Measurements from ENCODE around the gene SCAF1. TPM values are rescaled to one million over a fixed set of nuclear protein-coding genes. Genes with fewer than 3 reads are reported as not detected.

SCAF1 gene
- total RNA-seq, 1 donor from 2014 or later, result 84.4 TPM

DNA sequence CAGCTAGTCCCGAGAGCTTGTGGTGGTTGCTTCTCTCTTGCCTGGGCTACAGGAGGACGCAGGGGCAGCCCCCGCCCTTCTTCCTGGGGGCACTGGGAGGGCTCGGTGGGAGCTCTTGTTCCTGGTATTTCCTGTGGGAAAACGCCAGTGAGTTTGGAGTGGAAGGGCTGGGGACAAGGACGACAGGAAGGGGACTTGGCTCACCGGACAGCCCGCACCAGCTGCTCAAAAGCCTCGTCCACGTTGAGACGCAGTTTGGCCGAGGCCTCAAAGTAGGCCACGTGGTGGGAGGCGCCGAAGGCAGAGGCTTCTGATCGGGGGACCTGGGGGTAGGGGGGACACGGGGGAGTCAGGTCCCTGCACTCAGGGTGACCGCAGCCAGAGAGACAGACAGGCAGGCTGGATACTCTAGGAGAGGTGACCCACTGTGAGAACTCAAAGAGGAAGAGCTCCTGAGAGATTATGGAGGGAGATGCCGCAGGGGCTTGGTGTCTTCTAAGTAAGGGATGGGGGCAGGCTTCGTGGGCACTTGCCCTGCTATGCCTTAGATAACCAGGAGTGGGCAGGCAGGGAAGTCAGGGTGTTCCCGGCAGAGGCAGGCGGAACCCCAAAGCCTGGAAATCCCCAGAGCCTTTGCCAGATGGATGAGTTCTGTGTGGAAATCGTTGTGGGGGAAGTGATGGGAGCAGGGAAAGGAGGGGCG, 6.3 kb upstream of the SCAF1 start:
- DNase-seq, result no peak
- H3K36me3 Mint-ChIP-seq (ENCODE audit: unreplicated experiment), result no peaks in the 10 kb centered on the region
- TF ChIP-seq, protein P1, sequence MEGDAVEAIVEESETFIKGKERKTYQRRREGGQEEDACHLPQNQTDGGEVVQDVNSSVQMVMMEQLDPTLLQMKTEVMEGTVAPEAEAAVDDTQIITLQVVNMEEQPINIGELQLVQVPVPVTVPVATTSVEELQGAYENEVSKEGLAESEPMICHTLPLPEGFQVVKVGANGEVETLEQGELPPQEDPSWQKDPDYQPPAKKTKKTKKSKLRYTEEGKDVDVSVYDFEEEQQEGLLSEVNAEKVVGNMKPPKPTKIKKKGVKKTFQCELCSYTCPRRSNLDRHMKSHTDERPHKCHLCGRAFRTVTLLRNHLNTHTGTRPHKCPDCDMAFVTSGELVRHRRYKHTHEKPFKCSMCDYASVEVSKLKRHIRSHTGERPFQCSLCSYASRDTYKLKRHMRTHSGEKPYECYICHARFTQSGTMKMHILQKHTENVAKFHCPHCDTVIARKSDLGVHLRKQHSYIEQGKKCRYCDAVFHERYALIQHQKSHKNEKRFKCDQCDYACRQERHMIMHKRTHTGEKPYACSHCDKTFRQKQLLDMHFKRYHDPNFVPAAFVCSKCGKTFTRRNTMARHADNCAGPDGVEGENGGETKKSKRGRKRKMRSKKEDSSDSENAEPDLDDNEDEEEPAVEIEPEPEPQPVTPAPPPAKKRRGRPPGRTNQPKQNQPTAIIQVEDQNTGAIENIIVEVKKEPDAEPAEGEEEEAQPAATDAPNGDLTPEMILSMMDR (IDR thresholded peaks at IDR 0.05; ENCODE audit: partially characterized antibody, unreplicated experiment), result no peak
- H3K4me1 Mint-ChIP-seq (ENCODE audit: low read depth, unreplicated experiment), result peaks cover 23% of the 10 kb centered on the region
- H3K9me3 Mint-ChIP-seq (ENCODE audit: unreplicated experiment), result peaks cover 4% of the 10 kb centered on the region
- H3K27me3 Mint-ChIP-seq (ENCODE audit: unreplicated experiment), result peaks cover 10% of the 10 kb centered on the region
- H3K4me3 Mint-ChIP-seq (ENCODE audit: unreplicated experiment), result no peak overlapping the region
- peak overlapping the region; percentile 33 for H3K27ac Mint-ChIP-seq (ENCODE audit: unreplicated experiment)

DNA sequence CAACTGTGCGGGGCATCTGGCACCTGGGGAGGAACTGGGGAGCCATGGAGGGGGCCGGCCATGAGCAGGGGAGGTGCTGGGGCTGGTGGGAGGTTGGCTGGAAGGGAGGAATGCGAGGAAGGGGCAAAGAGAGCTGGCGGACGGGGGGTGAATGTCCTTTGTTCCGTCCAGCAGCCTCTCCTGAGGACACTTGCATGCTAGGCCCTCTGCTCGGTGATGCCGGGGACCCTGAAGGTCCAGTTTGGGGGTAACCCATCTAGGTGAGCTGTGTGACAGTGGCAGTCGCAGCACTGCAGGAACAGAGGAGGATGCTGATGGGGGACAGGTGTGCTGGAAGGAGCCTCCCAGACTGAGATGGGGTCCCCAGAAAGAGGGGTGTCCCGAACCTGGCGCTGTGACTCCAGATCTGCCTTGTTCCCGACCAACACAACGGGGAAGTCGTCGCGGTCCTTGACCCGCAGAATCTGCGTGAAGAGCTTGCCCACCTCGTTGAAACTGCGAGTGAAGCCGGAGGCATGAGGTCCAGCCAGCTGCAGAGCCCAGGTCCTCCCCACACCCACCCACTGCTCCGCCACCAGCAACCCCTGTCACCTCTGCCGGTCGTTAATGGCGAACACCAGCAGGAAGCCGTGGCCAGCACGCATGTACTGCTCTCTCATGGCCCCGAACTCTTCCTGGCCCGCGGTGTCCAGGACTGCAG, 5.6 kb upstream of the SCAF1 start:
- peaks cover 27% of the 10 kb centered on the region for H3K4me1 Mint-ChIP-seq (ENCODE audit: low read depth, unreplicated experiment)
- no peak for DNase-seq
- TF ChIP-seq, protein P1 (IDR thresholded peaks at IDR 0.05; ENCODE audit: partially characterized antibody, unreplicated experiment), result no peak
- H3K36me3 Mint-ChIP-seq (ENCODE audit: unreplicated experiment), result no peaks in the 10 kb centered on the region
- H3K9me3 Mint-ChIP-seq (ENCODE audit: unreplicated experiment), result peaks cover 4% of the 10 kb centered on the region
- peak overlapping the region; percentile 33 for H3K27ac Mint-ChIP-seq (ENCODE audit: unreplicated experiment)
- peaks cover 10% of the 10 kb centered on the region for H3K27me3 Mint-ChIP-seq (ENCODE audit: unreplicated experiment)
- H3K4me3 Mint-ChIP-seq (ENCODE audit: unreplicated experiment), result no peak overlapping the region

DNA sequence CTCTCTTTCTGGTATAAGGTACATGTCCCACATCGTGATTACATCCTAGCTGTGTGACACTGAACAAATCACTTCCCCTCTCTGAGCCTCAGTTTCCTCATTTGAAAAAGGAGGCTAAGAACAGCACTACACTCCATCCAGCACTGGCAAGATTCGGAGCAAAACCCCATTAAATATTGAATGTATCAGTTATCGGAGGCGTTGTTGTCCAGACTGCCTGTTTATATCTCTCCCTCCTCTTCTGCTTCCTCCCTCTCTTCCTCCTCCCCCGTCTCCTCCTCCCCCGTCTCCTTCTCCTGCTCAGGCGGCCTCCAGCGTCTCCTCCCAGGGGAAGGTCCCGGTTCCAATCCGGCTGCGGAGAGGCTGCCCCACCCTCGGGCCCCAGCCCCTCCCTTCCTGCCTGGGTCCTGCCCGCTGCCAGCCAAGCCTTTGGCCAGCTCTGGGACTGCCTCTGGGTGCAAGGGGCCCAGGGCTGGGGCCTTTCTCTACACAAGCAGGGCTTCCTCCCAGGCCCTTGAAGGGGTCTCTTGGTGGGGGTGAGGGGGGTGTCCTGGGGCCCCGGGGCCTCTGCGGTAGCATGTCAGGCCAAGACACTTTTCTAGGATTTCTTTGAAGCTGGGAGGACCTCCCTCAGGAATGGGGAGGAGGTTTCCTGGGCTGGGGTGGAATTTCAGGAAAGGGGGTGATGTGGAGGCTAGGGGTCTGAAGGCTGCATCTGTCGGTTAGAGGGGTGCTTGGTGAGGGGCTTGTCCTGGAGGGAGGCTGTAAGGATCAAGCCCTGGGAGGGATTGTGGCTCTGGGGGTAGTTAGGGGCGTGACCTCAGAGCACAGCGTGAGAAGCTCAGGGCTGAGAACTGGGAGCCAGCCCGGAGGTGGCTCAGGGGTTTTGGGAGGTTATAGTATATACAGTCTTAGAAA, 3.9 kb upstream of the SCAF1 start:
- TF ChIP-seq, protein P1 (IDR thresholded peaks at IDR 0.05; ENCODE audit: partially characterized antibody, unreplicated experiment), result no peak
- peaks cover 9% of the 10 kb centered on the region for H3K9me3 Mint-ChIP-seq (ENCODE audit: unreplicated experiment)
- H3K4me1 Mint-ChIP-seq (ENCODE audit: low read depth, unreplicated experiment), result peaks cover 35% of the 10 kb centered on the region
- H3K36me3 Mint-ChIP-seq (ENCODE audit: unreplicated experiment), result no peaks in the 10 kb centered on the region
- H3K4me3 Mint-ChIP-seq (ENCODE audit: unreplicated experiment), result peak overlapping the region; percentile 79
- H3K27me3 Mint-ChIP-seq (ENCODE audit: unreplicated experiment), result peaks cover 17% of the 10 kb centered on the region
- peak; percentile 60 for DNase-seq
- H3K27ac Mint-ChIP-seq (ENCODE audit: unreplicated experiment), result no peak overlapping the region

DNA sequence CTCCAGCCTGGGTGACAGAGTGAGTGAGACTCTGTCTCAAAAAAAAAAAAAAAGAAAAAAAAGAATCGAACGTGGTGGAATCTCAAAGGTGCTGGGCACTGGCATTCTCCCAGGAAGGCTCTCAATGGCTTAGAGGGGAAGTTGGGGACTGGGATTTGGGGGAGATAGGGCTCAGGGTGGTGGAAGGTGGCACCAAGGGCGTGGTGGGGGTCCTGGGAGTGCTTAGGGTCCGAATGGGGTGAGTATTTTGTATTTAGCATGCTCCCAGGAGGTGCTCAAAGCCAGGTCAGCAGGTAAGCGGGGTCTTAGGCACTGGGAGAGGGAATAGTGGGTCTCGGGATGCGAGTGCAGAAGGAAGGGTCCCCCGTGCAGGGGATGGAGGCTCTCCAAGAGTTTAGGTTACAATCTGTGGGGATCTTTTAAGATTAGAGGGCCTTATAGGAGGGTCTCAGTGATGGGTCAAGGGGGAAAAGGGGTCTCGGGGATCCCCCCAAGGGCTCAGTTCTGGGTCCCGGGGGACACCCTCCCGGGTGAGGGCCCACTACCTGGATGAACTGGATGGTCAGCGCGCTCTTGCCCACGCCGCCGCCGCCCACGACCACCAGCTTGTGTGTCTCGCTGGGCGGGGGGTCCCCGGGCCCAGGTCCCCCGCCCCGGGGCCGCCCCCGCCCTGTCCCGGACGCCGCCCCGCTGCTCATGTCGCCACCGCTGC, 2.5 kb upstream of the SCAF1 start:
- no peak for DNase-seq
- peak overlapping the region; percentile 79 for H3K4me3 Mint-ChIP-seq (ENCODE audit: unreplicated experiment)
- peak overlapping the region; percentile 38 for H3K27ac Mint-ChIP-seq (ENCODE audit: unreplicated experiment)
- H3K4me1 Mint-ChIP-seq (ENCODE audit: low read depth, unreplicated experiment), result peaks cover 44% of the 10 kb centered on the region
- peaks cover 14% of the 10 kb centered on the region for H3K9me3 Mint-ChIP-seq (ENCODE audit: unreplicated experiment)
- no peaks in the 10 kb centered on the region for H3K36me3 Mint-ChIP-seq (ENCODE audit: unreplicated experiment)
- TF ChIP-seq, protein P1 (IDR thresholded peaks at IDR 0.05; ENCODE audit: partially characterized antibody, unreplicated experiment), result no peak
- H3K27me3 Mint-ChIP-seq (ENCODE audit: unreplicated experiment), result peaks cover 17% of the 10 kb centered on the region
